HG03025 (cell line): Measurements from ENCODE around the gene PRAMEF15.
"Not testable (repeated sequence)": the region's sequence is repeated elsewhere in the genome, so short reads cannot be mapped to it uniquely, and the experiment has no call there.

Experiments
- ATAC-seq: cut with Tn5 transposase; IDR thresholded peaks from one replicate; pipeline ENCODE4 v1.9.1; 2021; ENCODE audit warnings: mild to moderate bottlenecking, moderate library complexity; ENCODE audit not compliant: unreplicated experiment, low FRiP score

Gene PRAMEF15

DNA sequence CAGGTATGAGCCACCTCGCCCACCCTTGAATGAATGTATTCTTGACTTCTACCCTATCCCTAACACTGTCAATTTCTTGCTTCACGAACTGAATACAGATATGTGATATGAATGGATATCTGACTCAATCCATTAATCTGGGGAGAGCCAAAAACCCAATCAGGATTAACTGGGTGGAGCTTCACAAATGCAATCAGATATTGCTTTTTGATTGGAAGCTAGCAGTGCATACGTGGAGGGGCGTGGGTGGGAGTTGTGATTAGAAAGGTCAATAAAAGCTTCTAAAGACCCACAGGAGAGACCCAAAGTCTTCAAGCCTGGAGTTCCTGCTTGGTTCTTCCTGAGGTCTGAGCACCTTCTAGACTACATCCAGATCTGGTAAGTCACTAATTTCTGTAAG lies at the start of gene PRAMEF15:
Gene PRAMEF15 (plus strand): TSS at position 301 of the 400 bp plus-strand sequence. CDS start 2,827 bp downstream, outside the sequence.
- not testable (repeated sequence) for ATAC-seq

DNA sequence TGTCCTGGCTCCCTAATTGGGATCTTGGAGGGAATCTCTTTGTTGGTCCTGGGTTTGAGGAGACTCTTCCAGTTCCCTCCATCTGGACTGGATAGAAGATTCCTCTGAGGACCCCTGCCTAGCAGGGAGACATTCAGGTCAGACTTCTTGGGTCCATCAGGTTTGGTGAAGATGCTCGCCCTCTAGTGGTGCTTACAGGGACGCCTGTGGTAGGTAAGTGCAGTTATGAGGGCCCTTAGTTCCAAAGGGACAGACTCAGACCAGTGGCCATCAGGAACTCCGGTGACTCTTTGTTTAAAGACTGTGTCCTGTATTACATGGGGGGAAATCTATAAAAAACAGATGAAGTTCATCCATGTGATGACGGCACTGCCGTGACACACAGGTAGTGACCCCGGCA lies 38.4 kb upstream of the PRAMEF15 start:
- not testable (repeated sequence) for ATAC-seq

GRCh38 chr1:13279617-13280016 lies 35.8 kb upstream of the PRAMEF15 start:
- not testable (repeated sequence) for ATAC-seq

DNA sequence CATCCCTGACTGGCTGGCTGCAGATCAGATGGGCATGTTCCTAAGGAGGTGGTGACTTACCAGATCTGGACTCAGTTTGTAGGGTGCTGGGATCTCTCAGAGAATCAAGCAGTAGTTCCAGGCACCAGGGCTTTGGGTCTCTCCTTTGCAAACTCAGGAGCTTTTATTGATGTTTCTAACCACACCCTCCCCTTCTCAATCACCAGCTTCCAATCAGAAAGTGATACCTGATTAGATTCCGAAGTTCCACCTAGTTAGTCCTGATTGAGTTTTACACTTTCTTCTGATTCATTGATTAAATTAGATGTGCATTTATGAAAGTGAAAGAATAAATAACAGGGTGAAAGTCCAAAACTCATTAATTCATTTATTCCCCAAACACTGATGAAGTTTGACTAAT lies 30.3 kb upstream of the PRAMEF15 start, which contains the start of gene PRAMEF8:
Gene PRAMEF8 (minus strand): TSS at position 101 of the 400 bp plus-strand sequence. CDS start 1,046 bp downstream, outside the sequence.
- not testable (repeated sequence) for ATAC-seq

DNA sequence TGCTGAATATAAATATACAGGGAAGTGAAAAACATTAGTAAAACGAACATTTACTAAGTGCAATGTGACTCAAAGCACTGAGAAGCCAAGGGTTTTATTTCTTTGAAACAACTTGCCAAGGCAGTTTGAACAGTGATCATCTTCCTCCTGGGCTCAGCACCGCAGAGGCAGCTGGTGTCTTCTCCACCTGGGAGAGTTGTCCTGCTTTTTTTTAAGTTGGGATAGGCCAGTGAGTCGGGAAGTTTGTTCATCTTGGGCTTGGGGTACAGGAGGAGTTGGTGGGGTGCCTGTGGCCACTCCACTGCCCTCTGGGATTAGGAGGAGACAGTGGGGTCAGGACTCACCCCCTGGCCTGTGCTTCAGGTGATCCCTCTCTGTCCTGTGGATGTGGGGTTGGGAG lies 26.4 kb upstream of the PRAMEF15 start:
- ATAC-seq: not testable (repeated sequence)

DNA sequence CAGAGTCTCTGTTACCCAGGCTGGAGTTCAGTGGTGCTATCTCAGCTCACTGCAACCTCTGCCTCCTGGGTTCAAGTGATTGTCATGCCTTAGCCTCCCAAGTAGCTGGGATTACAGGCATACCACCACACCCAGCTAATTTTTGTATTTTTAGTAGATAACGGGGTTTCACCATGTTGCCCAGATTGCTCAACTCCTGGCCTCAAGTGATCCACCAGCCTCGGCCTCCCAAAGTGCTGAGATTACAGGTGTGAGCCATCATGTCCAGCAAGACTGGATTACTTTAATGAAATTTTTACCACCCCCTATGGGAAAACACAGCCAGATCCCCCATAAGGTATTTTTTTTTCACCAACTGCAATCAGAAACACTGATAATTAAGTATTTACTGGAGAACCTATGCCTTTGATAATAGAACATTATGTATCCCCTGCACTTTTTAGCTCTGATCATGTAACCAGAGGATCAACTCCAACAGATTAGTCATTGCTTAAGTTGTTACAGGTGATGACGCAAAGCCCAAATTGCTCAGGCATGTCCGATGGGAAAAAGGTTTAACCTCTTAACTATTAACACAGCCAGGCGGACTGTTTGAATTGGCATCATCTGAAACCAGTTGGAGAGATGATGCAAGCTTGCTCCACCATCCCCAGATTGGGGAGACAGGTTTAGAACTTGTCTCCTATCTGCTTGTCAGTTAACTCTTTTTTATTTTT lies 18.0 kb upstream of the PRAMEF15 start:
- not testable (repeated sequence) for ATAC-seq

DNA sequence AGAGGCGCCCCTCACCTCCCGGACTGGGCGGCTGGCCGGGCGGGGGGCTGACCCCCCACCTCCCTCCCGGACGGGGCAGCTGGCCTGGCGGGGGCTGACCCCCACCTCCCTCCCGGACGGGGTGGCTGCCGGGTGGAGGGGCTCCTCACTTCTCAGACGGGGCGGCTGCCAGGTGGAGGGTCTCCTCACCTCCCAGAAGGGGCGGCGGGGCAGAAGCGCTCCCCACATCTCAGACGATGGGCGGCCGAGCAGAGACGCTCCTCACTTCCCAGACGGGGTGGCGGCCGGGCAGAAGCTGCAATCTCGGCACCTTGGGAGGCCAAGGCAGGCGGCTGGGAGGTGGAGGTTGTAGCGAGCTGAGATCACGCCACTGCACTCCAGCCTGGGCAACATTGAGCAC lies 16.7 kb upstream of the PRAMEF15 start:
- ATAC-seq: not testable (repeated sequence)

- ATAC-seq: not testable (repeated sequence)
Observed at GRCh38 chr1:13302197-13302596, 13.2 kb upstream of the PRAMEF15 start.

GRCh38 chr1:13303239-13303638 lies 12.1 kb upstream of the PRAMEF15 start, which contains the start of gene PRAMEF33:
TSS of gene PRAMEF33 (plus strand) at chr1:13303539. CDS start at chr1:13305955, 2,416 bp downstream.
- ATAC-seq: not testable (repeated sequence)

DNA sequence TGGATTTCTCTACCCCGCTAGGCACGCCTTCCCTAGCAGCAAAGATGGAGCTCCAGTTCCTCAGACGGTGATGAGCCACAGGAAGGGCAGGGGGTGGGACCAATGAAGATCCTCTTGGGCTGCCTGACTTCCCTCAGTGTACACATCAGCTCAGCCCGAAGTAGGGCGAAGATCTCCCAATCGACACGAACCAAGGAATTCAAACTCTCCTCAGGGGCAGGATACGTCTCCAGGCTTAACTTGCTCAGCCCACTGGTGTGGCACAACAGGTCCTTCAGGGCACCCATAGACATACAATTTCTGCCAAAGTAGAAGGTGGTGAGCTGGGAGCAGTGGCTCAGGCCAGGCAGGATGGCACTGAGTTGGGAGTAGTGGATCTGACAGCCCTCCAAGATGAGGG lies 27.1 kb downstream of the PRAMEF15 start:
- not testable (repeated sequence) for ATAC-seq

- ATAC-seq: not testable (repeated sequence)
Observed at GRCh38 chr1:13347034-13347433, 31.7 kb downstream of the PRAMEF15 start, which contains the start of gene PRAMEF14. TSS of gene PRAMEF14 (minus strand) at chr1:13347134. CDS start at chr1:13345314, 1,820 bp downstream.

DNA sequence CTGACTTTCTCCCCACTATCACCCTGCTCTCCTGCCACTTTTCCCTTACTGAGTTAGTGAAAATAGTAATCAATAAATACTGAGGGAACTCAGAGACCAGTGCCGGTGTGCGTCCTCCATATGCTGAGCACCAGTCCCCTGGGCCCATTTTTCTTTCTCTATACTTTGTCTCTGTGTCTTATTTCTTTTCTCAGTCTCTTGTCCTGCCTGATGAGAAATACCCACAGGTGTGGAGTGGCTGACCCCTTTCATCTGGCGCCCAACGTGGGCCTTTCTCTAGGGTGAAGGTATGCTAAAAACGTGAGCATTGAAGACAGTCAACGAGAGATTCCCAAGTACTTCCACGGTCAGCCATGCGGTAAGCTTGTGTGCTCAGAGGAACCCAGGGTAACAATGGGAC lies 38.1 kb downstream of the PRAMEF15 start:
- not testable (repeated sequence) for ATAC-seq

GRCh38 chr1:13354475-13354874 lies 39.1 kb downstream of the PRAMEF15 start:
- not testable (repeated sequence) for ATAC-seq

- ATAC-seq: not testable (repeated sequence)
Observed at GRCh38 chr1:13356774-13357173, 41.4 kb downstream of the PRAMEF15 start.

GRCh38 chr1:13362364-13362763 lies 47.0 kb downstream of the PRAMEF15 start:
- not testable (repeated sequence) for ATAC-seq

DNA sequence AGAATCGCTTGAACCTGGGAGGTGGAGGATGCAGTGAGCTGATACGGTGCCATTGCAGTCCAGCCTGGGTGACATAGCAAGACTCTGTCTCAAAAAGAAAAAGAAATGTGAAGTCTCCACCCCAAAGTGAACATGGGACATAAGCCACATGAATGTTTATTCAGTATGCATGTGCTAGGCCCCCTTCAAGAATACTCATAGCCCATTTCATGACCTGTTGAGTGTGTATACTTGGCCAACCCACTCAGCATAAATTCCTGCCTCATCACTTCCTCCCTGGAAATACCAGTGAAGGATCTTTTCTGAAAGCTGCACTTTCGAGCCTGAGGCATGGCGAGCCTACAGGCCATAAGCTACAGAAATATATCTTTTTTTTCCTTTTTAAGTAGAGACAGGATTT lies 49.5 kb downstream of the PRAMEF15 start:
- not testable (repeated sequence) for ATAC-seq

DNA sequence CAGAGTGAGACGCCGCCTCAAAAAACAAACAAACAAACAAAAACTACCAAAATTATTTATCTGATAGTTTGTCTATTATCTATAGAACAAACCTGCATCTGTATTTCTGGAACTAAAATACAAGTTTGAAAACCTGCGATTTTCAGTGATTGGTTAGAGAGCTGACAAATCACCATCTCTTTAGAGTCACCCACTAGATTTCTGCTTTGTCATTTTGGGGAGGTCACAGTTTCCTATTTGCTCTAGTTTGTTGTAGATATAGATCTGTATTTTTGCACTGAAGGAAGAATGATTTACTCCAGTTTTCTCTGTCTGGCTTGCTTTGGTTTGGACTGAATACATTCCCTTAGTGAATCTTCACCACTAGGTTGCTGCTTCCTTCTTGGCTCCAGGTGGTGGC lies 51.2 kb downstream of the PRAMEF15 start:
- ATAC-seq: not testable (repeated sequence)

- not testable (repeated sequence) for ATAC-seq
Observed at GRCh38 chr1:13368544-13368943, 53.2 kb downstream of the PRAMEF15 start.
